ENCODE data around the gene RAI1.
A peak's percentile ranks its signal among the peaks of the same experiment; 100 is the strongest.

RAI1 gene

DNA sequence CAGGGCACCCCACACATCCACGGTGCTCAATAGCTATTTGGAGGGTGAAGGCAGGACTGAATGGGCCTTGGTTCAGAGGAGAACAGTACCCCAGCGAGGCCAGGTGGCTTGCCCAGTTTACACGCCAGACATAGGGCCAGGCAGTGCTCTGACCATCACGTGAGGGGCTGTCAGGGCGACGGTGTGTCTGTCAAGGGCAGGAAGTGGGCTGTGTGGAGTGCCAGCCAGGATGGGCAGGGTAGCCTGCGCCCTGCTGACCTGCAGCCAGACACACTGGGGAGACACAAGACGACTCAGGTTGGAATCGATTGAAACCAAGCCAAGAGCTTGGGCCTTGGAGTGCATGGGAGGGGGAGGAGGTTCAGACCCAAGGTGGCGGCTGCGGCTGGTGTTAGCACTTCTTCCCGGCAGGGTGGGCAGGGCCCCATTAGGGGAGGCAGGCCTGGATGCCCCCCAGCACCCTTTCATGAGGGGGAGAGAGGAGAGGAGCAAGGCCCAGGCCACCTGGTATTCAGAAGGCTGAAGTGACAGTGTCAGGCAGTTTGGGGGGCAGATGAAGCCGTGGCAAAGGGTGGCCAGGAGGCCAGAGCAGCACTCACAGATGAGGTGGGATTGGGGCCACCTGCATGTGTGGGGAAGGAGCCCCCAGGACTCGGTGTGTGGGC lies 87.3 kb downstream of the RAI1 start:
- DNase-seq = no peak

GRCh38 chr17:17769869-17770631 lies 88.8 kb downstream of the RAI1 start:
- no peak for DNase-seq

DNA sequence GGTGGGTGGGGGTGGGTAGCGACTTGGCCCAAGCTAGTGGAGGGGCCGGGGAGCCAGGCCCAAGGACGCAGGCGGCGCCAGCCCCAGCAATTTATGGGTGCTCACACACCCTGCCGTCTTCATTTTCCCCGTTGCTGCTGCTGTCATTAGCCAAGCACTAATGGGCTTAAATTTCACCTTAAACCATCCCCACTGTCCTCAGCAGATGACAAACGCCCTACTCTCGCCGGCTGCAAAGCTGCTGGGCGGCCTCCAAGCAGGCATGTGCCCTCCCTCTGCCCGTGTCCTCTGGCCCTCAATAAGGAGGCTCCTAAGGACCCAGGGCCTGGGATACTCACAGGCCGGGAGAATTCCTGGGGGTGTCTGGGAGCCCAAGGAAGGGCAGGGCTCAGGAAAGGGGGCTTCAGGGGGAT lies 89.4 kb downstream of the RAI1 start:
- no peak for DNase-seq

DNA sequence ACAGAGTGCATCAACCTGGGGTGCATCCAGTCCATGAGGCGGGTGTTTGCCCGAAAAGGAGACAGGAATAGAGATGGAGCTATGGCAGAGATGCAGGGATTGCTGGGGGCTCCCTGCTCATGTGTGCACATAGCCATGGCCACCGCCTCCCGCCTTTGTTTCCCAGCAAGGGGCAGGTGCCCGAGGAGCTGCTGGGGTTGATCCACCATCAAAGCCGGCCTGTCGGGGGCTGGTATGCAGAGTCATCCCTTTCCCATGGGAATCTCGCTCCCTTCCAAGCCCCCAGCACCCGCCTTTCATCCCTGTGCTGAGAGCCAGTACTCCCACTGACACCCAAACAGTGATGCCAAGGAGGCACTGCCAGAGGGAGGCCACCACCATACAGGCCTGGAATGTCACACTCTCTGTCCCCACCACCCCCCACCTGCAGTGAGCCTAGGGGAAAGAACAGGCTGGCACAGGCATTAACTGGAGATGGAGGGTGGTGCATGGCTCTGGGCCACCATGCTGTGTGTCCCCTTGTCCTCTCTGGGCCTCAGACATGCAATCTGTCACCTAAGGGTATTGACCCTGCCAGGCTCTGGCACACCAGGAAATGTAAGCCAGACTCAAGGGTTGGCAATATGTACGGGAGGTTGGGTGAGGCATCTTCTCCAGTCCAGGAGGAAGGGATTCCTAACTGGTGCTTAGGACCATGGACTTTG lies 90.4 kb downstream of the RAI1 start:
- no peak for DNase-seq

DNA sequence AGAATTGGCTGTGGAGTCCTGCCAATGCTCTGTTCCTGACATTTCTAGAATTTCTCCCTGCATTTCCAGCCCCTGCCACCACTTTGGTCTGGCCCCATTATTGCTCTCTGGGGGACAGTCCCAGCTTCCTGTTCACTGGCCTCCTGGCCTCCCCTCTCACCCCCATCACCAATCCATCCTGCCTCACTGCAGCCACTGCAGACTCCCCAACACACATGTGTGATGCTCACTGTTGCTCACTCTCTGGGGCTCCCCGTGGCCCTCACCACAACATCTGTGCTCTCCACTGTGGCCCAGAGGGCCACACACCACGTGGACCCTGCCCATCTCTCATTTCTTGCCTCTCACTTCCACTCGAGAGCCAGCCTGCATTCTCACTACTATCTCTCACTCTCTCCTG lies 91.0 kb downstream of the RAI1 start:
- DNase-seq = no peak

- no peak for DNase-seq
These were observed 93.0 kb downstream of the RAI1 start for GRCh38 chr17:17774009-17774881.

GRCh38 chr17:17776889-17777288 lies 95.6 kb downstream of the RAI1 start:
- no peak for DNase-seq

- DNase-seq = no peak
These were observed 97.2 kb downstream of the RAI1 start for GRCh38 chr17:17778308-17779014.

- DNase-seq = no peak
These were observed 97.9 kb downstream of the RAI1 start for GRCh38 chr17:17779015-17779611.

DNA sequence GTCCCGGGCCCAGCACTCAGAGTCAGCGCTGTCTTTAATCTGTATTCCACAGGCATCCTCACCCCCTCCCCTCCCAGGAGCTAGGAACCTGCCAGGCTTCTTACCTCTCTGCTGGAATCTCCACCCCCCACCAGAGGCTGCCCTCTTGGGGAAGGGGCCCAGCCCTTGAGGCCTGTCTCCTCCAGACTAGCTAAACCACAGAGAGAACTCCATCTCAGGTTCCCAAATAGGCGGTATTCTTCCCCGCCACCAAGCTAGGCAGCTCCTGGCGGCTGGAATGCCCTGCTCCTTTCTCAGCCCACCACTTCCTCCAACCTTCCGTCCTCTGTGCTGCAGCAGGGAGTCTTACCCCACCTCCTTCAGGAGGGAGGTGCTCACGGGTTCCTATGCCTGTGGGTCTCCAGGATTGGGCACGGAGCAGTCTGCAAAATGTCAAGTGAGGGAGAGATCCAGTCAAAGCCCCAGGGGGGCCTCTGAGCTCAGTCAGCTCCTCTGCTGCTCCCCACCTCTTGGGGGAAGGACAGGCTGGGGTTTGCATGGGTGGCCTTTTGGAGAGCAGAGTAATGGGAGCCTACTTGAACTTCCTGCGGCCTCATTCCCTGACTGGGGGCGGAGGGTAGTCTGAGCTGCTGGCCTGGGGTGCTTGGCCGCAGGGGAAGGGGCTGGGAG lies 99.8 kb downstream of the RAI1 start:
- DNase-seq = peak; percentile 68

GRCh38 chr17:17781591-17782496 lies 100.6 kb downstream of the RAI1 start:
- DNase-seq = peak; percentile 64

DNA sequence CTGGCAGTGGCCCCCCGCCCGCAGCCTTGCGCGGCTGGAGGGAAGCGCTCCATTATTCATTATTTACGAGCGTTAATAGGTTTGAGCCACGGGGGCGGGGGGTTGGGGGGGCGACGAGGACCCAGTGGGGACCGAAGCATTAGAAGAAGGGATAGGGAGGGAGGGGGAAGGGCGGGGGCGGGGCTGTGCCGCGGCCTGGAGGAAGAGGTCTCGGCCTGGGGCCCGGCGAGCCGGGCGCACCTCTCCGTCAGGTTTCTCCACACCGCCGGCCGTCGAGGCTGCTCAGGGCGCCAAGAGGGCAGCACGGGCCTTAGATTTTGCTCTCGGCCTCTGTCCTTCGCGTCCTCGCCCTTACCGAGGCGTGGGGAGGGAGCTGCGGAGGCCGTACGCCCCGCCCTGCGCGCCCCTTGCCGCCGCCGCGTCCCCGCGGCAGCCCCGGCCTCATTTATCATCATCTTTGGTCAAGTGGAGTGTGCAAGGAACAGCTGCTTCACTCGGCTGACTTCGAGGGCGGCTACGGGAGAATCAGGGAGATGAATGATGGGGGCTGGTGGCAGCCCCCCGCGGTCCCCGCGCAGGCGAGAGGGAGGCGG lies 101.4 kb downstream of the RAI1 start:
- DNase-seq = peak; percentile 30

DNA sequence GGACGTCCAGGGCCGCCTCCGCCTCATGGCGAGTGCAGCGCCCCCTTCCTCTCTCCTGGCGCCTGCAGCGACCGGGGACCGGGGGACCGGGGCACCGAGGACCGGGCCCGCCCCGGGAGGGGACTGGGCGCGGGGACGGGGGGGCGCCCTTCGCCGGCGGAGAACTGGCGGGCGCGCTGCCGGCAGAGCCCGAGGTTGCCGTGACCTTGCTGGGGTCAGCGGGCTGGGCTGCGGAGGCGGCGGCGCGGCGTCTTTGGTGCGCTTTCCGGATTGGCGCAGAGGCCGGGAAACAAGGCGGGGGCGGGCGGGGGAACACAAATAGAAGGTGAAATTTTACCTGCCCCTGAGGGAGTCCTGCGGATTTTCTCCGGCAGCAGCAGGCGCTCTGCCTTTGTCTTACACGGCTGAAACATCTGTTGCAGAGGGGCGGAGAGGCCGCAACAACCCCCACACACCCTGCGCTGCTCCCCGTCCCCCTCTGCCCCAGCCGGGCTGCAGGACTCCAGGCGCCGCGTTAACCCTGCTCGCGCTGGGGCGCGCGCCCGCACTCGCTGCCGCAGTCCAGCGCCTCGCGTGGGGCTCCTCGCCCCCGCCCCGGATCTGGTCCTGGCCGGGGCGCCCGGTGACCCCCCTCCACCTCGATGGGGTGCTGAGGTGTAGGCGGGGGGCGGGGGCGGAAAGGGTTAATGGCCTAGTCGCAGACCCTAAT lies 102.0 kb downstream of the RAI1 start:
- DNase-seq = peak; percentile 36

DNA sequence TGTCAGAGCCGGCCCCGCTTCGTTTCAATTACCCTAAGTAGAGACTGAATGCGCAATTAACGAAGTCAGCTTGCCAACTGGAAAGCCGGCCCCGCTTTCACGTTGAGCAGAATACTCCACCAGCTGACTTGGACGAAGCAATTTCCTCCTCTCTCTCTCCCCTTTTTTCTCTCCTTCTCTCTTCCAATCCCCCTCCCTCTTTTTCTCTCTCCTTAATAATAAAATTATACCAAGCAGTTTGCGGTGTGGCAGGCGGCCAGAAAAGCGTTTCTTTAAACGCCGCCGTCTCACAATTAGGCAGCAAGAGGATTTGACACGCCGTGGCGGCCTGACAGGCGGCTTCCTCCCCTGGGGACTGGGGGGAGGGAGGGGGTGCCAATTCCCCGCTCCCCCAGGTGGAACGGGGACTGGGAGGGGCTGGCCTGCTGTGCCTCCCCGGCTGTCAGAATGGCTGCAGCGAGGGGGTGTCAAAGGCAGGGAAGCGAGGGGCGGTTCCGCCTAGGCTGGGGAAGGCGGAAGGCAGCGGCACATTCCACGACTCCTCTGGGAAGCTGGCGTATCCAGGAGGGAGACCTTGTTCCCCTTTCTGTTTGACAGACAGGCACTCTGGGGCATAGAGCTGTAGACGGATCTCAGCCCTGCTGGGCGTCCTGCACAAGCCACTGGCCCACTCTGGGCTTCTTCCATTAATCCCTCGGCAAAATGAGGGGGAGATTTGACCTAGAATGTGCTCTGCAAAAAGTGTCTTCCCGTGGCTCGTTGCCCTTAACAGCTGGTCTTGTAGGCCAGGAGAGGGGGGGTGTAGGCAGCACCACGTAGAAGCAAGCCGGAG lies 102.8 kb downstream of the RAI1 start:
- DNase-seq = no peak

DNA sequence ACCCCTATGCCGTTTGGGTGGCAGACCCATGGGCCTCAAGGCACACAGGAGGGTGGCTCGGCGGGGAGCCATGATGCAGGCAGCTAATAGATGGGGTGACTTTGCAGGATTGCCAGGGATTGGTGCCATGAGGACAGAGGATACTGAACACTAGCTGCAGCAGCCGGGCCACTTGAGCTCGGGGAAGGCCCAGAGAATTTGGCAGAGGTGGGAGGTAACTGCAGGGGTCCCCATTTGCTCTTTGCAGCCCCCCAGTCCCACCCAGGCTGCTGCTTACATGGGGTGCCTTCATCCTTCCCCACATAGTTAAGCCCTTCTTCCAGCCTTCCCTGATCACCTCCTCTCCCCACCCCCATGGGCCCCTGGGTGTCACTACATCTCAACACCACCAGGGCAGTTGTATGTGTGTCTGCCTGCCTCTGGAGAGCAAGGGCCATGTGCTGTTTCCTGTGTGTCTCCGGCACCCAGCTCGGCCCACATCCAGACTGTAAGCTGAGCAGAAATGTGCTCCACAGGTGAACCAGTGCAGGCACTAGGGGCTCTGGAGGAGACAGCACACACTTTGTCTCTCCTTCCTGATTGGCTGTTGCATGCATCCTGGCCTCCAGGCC lies 103.5 kb downstream of the RAI1 start:
- no peak for DNase-seq

GRCh38 chr17:17785407-17785806 lies 104.1 kb downstream of the RAI1 start:
- DNase-seq = no peak

- no peak for DNase-seq
These were observed 105.7 kb downstream of the RAI1 start for GRCh38 chr17:17786998-17787397.

DNA sequence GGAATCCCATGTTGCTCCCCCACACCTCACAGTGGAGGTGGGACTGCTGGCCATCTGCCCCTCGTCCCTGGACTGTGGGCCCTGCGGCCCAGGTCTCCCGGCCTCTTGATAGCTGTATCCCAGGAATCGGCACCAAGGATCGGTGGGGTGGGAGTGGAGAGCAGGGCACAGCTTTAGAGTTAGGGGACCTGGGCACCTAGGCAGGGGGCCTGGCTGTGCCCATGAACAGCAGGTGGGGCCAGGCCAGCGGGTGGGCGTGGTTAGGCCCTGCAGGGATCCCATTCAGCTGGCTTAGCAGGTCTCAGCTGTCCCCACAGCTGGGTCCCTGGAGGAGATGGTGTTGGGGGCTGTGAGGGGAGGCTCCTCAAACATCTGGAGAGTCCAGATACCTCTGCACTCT lies 106.3 kb downstream of the RAI1 start:
- no peak for DNase-seq
